ENCODE data around the gene PRODH2. TPM values are rescaled to one million over a fixed set of nuclear protein-coding genes. Genes with fewer than 3 reads are reported as not detected.

Gene PRODH2
- total and polyA plus RNA-seq, 2 of the 13 experiments (the other 11 are each of a cell fraction or from before 2014, with no cell fraction given), result 86.7 to 118 TPM

DNA sequence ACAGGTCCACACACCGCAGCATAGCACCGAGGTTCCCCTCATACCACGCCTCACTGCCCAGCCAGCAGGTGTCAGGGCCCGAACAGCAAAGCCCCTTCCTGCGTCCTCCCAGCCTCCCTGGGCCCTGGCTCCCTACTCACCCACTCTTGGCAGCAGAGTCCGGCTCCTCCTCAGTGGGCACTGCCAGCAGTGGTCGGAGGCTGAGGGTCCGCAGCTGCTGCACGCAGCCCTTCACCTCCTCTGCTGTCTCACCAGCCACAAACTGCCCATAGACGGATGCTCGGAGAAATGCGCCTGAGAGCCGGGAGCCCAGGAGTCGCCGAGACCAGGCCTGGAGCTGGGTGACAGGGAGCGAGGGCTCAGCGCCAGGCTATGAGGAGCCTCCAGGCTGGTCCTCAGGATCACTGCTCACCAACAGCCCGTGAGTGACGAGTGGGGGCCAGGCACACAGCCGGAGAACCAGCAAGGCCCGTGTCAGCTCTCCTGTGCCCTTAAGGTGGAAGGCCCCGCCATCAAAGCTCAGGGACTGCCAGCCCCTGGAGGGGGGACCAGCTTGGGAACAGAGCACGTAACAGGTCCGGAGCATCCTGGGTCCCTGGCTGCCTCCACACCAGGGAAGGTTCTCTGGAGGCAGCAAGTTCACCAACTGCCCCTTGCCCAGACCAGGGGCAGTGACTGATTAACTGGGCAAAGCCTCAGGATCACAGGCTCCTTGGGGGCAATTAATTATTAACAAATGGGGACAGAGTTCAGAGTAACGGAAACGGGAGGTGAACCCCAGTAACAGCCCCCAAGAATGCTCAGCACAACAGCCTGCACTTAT lies at the start of gene PRODH2 (continued):
- TF ChIP-seq KLF13 (CRISPR knock-in tag; IDR thresholded peaks at IDR 0.05) (no peak), ZNF672 (CRISPR knock-in tag; IDR thresholded peaks at IDR 0.05) (no peak), ZNF205 (CRISPR knock-in tag; IDR thresholded peaks at IDR 0.05) (no peak), ZNF569 (CRISPR knock-in tag; IDR thresholded peaks at IDR 0.05; ENCODE audit: borderline replicate concordance) (no peak), HDAC6 (IDR thresholded peaks at IDR 0.05; ENCODE audit: low read depth, low read length) (no peak), HOXA7 (CRISPR knock-in tag; IDR thresholded peaks at IDR 0.05) (no peak), ZZZ3 (CRISPR knock-in tag; IDR thresholded peaks at IDR 0.05; ENCODE audit: borderline replicate concordance) (no peak), MLLT10 (CRISPR knock-in tag; IDR thresholded peaks at IDR 0.05) (no peak), TCF7L2 (IDR thresholded peaks at IDR 0.05; ENCODE audit: low read depth, low read length) (no peak), ZNF383 (CRISPR knock-in tag; IDR thresholded peaks at IDR 0.05; ENCODE audit: borderline replicate concordance) (no peak), FIP1L1 (IDR thresholded peaks at IDR 0.05; ENCODE audit: borderline replicate concordance, insufficient read depth, low read depth, low read length) (no peak), ZNF460 (CRISPR knock-in tag; IDR thresholded peaks at IDR 0.05; ENCODE audit: borderline replicate concordance) (no peak), CEBPB (IDR thresholded peaks at IDR 0.05; ENCODE audit: borderline replicate concordance, low read depth, low read length) (peak; percentile 20; the same call in 1 of the 2 replicates), GFI1 (CRISPR knock-in tag; IDR thresholded peaks at IDR 0.05; ENCODE audit: borderline replicate concordance) (no peak), PAXIP1 (CRISPR knock-in tag; conservative IDR thresholded peaks at IDR 0.05) (peak; percentile 96), ZFP36 (IDR thresholded peaks at IDR 0.05; ENCODE audit: borderline replicate concordance, low read depth, low read length, partially characterized antibody) (no peak), ONECUT2 (CRISPR knock-in tag; IDR thresholded peaks at IDR 0.05) (no peak), ZBTB44 (CRISPR knock-in tag; IDR thresholded peaks at IDR 0.05) (no peak)
- TF ChIP-seq, protein P1, sequence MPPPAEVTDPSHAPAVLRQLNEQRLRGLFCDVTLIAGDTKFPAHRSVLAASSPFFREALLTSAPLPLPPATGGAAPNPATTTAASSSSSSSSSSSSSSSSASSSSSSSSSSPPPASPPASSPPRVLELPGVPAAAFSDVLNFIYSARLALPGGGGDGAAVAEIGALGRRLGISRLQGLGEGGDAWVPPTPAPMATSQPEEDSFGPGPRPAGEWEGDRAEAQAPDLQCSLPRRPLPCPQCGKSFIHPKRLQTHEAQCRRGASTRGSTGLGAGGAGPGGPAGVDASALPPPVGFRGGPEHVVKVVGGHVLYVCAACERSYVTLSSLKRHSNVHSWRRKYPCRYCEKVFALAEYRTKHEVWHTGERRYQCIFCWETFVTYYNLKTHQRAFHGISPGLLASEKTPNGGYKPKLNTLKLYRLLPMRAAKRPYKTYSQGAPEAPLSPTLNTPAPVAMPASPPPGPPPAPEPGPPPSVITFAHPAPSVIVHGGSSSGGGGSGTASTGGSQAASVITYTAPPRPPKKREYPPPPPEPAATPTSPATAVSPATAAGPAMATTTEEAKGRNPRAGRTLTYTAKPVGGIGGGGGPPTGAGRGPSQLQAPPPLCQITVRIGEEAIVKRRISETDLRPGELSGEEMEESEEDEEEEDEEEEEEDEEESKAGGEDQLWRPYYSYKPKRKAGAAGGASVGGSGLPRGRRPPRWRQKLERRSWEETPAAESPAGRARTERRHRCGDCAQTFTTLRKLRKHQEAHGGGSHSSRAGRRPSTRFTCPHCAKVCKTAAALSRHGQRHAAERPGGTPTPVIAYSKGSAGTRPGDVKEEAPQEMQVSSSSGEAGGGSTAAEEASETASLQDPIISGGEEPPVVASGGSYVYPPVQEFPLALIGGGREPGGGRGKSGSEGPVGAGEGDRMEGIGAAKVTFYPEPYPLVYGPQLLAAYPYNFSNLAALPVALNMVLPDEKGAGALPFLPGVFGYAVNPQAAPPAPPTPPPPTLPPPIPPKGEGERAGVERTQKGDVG (CRISPR knock-in tag; IDR thresholded peaks at IDR 0.05; ENCODE audit: borderline replicate concordance), result no peak
